Stomach (tissue), 9 donors: ENCODE measurements around the gene GTF2I. TPM values are rescaled to one million over a fixed set of nuclear protein-coding genes. Genes with fewer than 3 reads are reported as not detected.
"Not testable (repeated sequence)": the region's sequence is repeated elsewhere in the genome, so short reads cannot be mapped to it uniquely, and the experiment has no call there.

Source experiments
- DNase-seq, 2 donors: peaks; one replicate each; pipeline versions ENCODE4 v3.0.0 to v3.0.0-alpha.2; 2013 to 2019
- H3K27ac ChIP-seq, 5 donors: fragments of 200-600 bp in 4 of 5; sonication (generic) in 4 of 5; one replicate each; pipeline ENCODE4 v1.5.1; 2013 to 2019; ENCODE audit warnings: mild to moderate bottlenecking in 1 of 5, moderate library complexity in 1 of 5
- H3K27me3 ChIP-seq, 3 donors: fragments of 200-600 bp; sonication (generic); one replicate each; pipeline ENCODE4 v1.5.1; 2017 to 2019; ENCODE audit warnings: mixed run types in 1 of 3
- H3K36me3 ChIP-seq, 4 donors: fragments of 200-600 bp; sonication (generic); 1 replicate in 3 of 4; 2 replicates in 1 of 4; pipeline ENCODE4 v1.5.1; 2016 to 2019
- H3K4me1 ChIP-seq, 4 donors: fragments of 200-600 bp; sonication (generic); one replicate each; pipeline ENCODE4 v1.5.1; 2016 to 2019
- H3K4me3 ChIP-seq, 4 donors: fragments of 200-600 bp; sonication (generic) in 3 of 4; one replicate each; pipeline ENCODE4 v1.5.1; 2016 to 2019; ENCODE audit warnings: mild to moderate bottlenecking in 1 of 4
- H3K9me3 ChIP-seq, 4 donors: fragments of 200-600 bp; sonication (generic); one replicate each; pipeline ENCODE4 v1.5.1; 2016 to 2019
- EP300 ChIP-seq: sonication (generic); formaldehyde crosslinking; IDR thresholded peaks from one replicate; pipeline ENCODE4 v1.6.1; 2017; ENCODE audit warnings: antibody characterized with exemption
- POLR2A ChIP-seq, 4 donors: fragments of 450-650 bp; IDR thresholded peaks; one replicate each; pipeline ENCODE4 v1.6.1; 2016; ENCODE audit warnings: antibody characterized with exemption in 4 of 4, control low read depth in 2 of 4, mild to moderate bottlenecking in 1 of 4, moderate library complexity in 1 of 4
- POLR2AphosphoS5 ChIP-seq, 3 donors: sonication (generic); formaldehyde crosslinking; IDR thresholded peaks; one replicate each; pipeline ENCODE4 v1.6.1; 2016; ENCODE audit warnings: antibody characterized with exemption in 3 of 3
- WGBS, 5 donors: extraction: QIAGEN DNeasy Blood & Tissue Kit in 3 of 5; methylation state at CpG; one replicate each; pipeline versions ENCODE4 v1.1.5 to v1.1.7; 2013 to 2018; 5-methylcytosine and 5-hydroxymethylcytosine counted together
- intact Hi-C: fragments of 100-400 bp; cut with DNase I; formaldehyde crosslinking; loops from one replicate; pipeline ENCODE4 v1.15.1; 2023; ENCODE audit warnings: low total_unique reads
- polyA plus RNA-seq, 3 donors: library from polyadenylated mRNA; stranded (reverse); fragments of 200-250 nt; gene quantifications; one replicate each; pipeline ENCODE4 v1.2.3, GENCODE V29; 2013
- total RNA-seq, 5 donors: library from RNA; depleted of rRNA; stranded (reverse); fragments of >200 nt; gene quantifications; one replicate each; pipeline versions ENCODE4 v1.1.0 to v1.2.3, GENCODE V29; 2014 to 2016
- TF ChIP-seq, protein P1 (sequence below), 7 experiments: fragments of 450-650 bp in 4 of 7; fragments of 200-600 bp in 3 of 7; sonication (generic) in 3 of 7; IDR thresholded peaks; one replicate each; pipeline ENCODE4 v1.5.1; 2016 to 2019; ENCODE audit warnings: antibody characterized with exemption in 7 of 7, control low read depth in 2 of 7, mild to moderate bottlenecking in 1 of 7
- donor health status: healthy with polysubstance abuse.
- donor health status: Bipolar disorder and iron deficiency.
- donor health status: healthy.

GTF2I gene
- total and polyA plus RNA-seq, 8 donors: 15.9 to 340 (median 132) TPM

DNA sequence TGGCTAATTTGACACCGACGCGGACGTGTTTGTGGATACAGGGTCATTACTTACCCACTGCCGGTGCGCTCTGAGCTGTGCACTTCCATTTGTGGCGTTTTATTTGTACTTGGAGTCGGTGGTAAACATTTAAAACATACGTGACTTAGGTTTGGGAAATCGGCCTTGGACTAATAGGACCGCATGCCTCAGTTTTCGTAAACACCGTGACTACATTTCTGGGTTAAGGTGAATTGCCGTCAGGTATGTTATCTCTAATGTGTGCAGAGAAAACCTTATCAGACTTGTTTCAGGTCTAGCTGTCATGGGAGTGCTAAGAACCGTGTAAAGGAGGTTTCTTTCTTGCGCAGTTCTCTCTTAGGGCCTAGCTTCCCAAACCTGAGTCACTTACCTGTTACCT is 64.6 kb downstream of the GTF2I start:
- TF ChIP-seq POLR2A (IDR thresholded peaks at IDR 0.05) (no peak), POLR2AphosphoS5 (IDR thresholded peaks at IDR 0.05) (peak in 2 of 3 donors; percentile 39 to 65)
- 28 to 62% (median 54%) methylated on average over 16 of the region's 16 CpGs for WGBS, 5 donors
- Histone ChIP-seq H3K27me3 (no peaks in the 10 kb centered on the region), H3K4me3 (no peak overlapping the region), H3K27ac (peak overlapping the region in 2 of 5 donors; percentile 38 to 52), H3K36me3 (peaks cover 24 to 60% (median 56%) of the 10 kb centered on the region in 4 donors), H3K9me3 (no peaks in the 10 kb centered on the region), H3K4me1 (peaks cover 0 to 22% (median 7%) of the 10 kb centered on the region in 4 donors)
- peak; percentile 31 to 71 for DNase-seq
- intact Hi-C loops: no loop called here

- TF ChIP-seq POLR2A (IDR thresholded peaks at IDR 0.05): no peak
- TF ChIP-seq, protein P1, sequence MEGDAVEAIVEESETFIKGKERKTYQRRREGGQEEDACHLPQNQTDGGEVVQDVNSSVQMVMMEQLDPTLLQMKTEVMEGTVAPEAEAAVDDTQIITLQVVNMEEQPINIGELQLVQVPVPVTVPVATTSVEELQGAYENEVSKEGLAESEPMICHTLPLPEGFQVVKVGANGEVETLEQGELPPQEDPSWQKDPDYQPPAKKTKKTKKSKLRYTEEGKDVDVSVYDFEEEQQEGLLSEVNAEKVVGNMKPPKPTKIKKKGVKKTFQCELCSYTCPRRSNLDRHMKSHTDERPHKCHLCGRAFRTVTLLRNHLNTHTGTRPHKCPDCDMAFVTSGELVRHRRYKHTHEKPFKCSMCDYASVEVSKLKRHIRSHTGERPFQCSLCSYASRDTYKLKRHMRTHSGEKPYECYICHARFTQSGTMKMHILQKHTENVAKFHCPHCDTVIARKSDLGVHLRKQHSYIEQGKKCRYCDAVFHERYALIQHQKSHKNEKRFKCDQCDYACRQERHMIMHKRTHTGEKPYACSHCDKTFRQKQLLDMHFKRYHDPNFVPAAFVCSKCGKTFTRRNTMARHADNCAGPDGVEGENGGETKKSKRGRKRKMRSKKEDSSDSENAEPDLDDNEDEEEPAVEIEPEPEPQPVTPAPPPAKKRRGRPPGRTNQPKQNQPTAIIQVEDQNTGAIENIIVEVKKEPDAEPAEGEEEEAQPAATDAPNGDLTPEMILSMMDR (IDR thresholded peaks at IDR 0.05): no peak
- H3K4me1 ChIP-seq: peaks cover 0 to 20% (median 7%) of the 10 kb centered on the region in 4 donors
- H3K4me3 ChIP-seq: no peak overlapping the region
- WGBS, 5 donors: 85 to 96% (median 92%) methylated on average over 1 of the region's 1 CpG
- H3K27me3 ChIP-seq: no peaks in the 10 kb centered on the region
- no peak overlapping the region for H3K27ac ChIP-seq
- intact Hi-C loops: no loop called here
- peaks cover 5 to 35% (median 30%) of the 10 kb centered on the region in 4 donors for H3K36me3 ChIP-seq
- H3K9me3 ChIP-seq: no peaks in the 10 kb centered on the region
- DNase-seq: no peak
Observed at GRCh38 chr7:74725840-74726239, 68.3 kb downstream of the GTF2I start.

- Histone ChIP-seq H3K27me3 (no peaks in the 10 kb centered on the region), H3K4me3 (no peak overlapping the region), H3K27ac (no peak overlapping the region), H3K9me3 (no peaks in the 10 kb centered on the region), H3K4me1 (peaks cover 0 to 18% (median 5%) of the 10 kb centered on the region in 4 donors), H3K36me3 (peaks cover 0 to 29% (median 23%) of the 10 kb centered on the region in 4 donors)
- DNase-seq: no peak
- intact Hi-C loops: no loop called here
- WGBS, 5 donors: 88 to 93% (median 91%) methylated on average over 8 of the region's 8 CpGs
- TF ChIP-seq EP300: no peak
- TF ChIP-seq, protein P1 (IDR thresholded peaks at IDR 0.05): no peak
- TF ChIP-seq POLR2AphosphoS5 (IDR thresholded peaks at IDR 0.05): no peak
- TF ChIP-seq POLR2A (IDR thresholded peaks at IDR 0.05): no peak
Observed at GRCh38 chr7:74726309-74727101, 69.0 kb downstream of the GTF2I start.

DNA sequence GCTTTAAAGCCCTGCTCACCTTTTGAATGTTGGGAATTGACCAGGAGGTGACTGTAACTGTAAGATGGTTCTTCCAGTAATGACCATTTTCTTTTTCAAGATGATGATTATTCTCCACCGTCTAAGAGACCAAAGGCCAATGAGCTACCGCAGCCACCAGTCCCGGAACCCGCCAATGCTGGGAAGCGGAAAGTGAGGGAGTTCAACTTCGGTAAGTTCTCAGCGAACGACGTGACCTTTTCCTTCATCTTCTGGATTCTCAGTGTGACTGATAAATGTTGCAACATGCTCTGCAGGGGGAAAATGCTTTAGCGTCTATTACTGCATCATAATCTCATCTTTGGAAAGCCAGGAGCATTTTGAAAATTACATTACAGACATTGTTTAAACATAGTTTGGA is 71.2 kb downstream of the GTF2I start:
- H3K4me3 ChIP-seq, intact Hi-C loops, H3K4me1 ChIP-seq: not testable (repeated sequence)

DNA sequence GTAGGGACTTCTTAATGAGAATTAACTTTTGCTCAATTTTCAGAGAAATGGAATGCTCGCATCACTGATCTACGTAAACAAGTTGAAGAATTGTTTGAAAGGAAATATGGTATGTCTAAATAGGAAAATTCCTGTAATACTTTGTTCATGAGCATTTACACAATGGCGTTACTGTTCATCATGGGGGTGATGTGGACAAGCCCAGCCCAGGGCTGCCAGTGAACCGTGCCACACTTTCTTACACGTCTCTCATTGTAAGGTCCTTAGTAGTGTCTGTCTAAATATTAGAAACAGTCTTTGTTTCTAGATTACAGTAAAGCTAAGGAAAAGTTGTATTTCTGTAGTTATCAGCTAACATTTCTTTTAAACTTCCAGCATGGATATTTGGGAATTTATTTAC is 72.7 kb downstream of the GTF2I start:
- H3K27ac ChIP-seq, intact Hi-C loops, H3K4me3 ChIP-seq, H3K4me1 ChIP-seq, H3K27me3 ChIP-seq, H3K9me3 ChIP-seq, DNase-seq: not testable (repeated sequence)
- peaks cover 0 to 23% (median 17%) of the 10 kb centered on the region in 4 donors for H3K36me3 ChIP-seq
- no CpG with 5 or more reads among the region's 5 CpGs for WGBS, 5 donors

More for the DNA sequence above, 71.2 kb downstream of the GTF2I start:
- DNase-seq, H3K27me3 ChIP-seq, H3K27ac ChIP-seq, H3K9me3 ChIP-seq: not testable (repeated sequence)
- WGBS, 5 donors: no CpG with 5 or more reads among the region's 10 CpGs
- H3K36me3 ChIP-seq: peaks cover 0 to 28% (median 17%) of the 10 kb centered on the region in 4 donors

GRCh38 chr7:74739974-74740703 is 82.6 kb downstream of the GTF2I start:
- H3K27ac ChIP-seq, intact Hi-C loops, H3K4me1 ChIP-seq, H3K9me3 ChIP-seq, DNase-seq, H3K4me3 ChIP-seq, H3K36me3 ChIP-seq, H3K27me3 ChIP-seq: not testable (repeated sequence)
- WGBS, 5 donors: no CpG with 5 or more reads among the region's 14 CpGs

DNA sequence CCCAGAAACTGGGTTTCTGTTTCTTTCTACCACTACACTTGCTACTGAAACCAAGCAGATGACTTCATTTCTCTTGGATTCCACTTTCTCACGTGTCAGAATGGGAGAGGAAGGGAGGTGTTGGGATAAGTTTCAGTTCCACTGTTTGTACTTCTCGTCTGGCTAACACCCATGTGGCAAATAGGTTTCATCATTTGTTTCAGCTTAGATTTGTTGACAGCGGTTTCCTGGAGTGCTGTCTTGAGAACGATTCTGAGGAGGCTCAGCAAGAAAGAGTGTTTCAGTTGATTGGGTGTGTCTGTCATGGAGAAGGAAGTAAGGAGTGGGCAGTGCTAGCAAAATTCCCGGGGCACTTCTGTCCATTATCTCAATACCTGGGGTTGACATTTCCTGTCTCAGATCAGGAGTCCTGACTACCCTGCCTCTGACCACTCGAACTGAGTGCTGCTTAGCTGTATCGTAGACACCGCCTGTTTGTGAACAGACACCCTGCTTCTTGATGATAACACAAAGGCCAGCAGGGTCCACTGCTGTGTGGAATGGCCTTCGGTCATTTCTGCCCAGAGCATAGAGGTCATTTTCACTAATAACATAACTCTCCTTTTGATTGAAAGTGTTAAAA is 86.5 kb downstream of the GTF2I start:
- H3K4me1 ChIP-seq, H3K27me3 ChIP-seq, DNase-seq, H3K9me3 ChIP-seq, intact Hi-C loops, H3K4me3 ChIP-seq, H3K27ac ChIP-seq, H3K36me3 ChIP-seq: not testable (repeated sequence)
- no CpG with 5 or more reads among the region's 9 CpGs for WGBS, 5 donors

DNA sequence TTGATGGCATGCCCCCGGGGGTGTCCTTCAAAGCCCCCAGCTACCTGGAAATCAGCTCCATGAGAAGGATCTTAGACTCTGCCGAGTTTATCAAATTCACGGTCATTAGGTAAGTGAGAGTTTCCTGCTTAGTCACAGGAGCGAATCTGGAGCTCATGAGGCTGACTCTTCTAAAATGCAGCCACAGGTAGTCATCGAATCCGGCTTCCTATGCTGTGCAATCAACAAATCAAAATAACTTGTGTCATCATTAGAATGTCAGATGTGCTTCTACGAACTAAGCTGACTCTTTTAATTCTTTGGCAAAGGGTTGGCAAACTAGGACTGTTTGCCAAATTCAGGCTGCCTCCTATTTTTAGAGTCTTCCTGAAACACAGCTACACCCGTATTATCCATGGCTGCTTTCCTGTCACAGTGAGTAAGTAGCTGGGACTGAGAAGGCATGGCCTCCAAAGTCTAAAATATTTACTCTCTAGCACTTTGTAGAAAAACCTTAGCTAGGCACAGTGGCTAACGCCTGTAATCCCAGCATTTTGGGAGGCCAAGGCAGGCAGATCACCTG is 96.5 kb downstream of the GTF2I start:
- intact Hi-C loops: not testable (repeated sequence)
- no CpG with 5 or more reads among the region's 9 CpGs for WGBS, 5 donors

DNA sequence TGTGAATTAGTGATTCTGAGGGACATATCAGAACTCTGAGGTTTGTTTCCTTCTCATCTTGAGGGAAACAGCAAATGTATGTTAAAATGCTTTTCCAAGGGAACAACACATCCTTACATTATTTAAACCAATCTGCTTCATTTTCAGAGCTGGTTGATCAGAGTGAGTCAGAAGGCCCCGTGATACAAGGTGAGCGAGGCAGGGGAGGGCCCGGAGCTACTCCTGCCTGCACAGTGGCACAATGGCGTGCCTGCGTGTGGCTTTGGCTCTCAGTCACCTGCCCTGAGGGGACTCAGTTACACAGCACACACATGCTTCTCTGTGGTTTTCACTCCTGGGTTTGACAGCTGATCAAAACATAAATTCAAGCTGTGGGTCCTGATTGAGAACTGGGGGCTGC is 99.2 kb downstream of the GTF2I start:
- H3K36me3 ChIP-seq, intact Hi-C loops, H3K27me3 ChIP-seq, DNase-seq, H3K9me3 ChIP-seq, H3K4me1 ChIP-seq, H3K27ac ChIP-seq, H3K4me3 ChIP-seq: not testable (repeated sequence)
- no CpG with 5 or more reads among the region's 5 CpGs for WGBS, 5 donors

More for the DNA sequence above, 96.5 kb downstream of the GTF2I start:
- not testable (repeated sequence) for H3K27me3 ChIP-seq, H3K4me1 ChIP-seq, H3K36me3 ChIP-seq, H3K4me3 ChIP-seq, H3K27ac ChIP-seq, DNase-seq, H3K9me3 ChIP-seq
